SK-N-SH treated with all-trans-retinoic acid at 6 μM for 48 hours (cell line): Measurements from ENCODE around the gene SRPRB.

Experiments
- ARNTL ChIP-seq: fragments of 450-650 bp; formaldehyde crosslinking; IDR thresholded peaks from 2 replicates; pipeline ENCODE4 v1.5.0; 2020; ENCODE audit warnings: low read depth, mild to moderate bottlenecking, moderate library complexity, borderline replicate concordance
- GLIS3 ChIP-seq: fragments of 250-450 bp; sonication (Bioruptor Pico); IDR thresholded peaks from 2 replicates; pipeline ENCODE4 v1.5.0; 2020; ENCODE audit warnings: mild to moderate bottlenecking, moderate library complexity
- PPARA ChIP-seq: fragments of 250-450 bp; sonication (Bioruptor Pico); IDR thresholded peaks from 2 replicates; pipeline ENCODE4 v1.5.0; 2020; ENCODE audit warnings: mild to moderate bottlenecking, borderline replicate concordance
- TCF4 ChIP-seq: fragments of 250-450 bp; sonication (Bioruptor Pico); IDR thresholded peaks from 2 replicates; pipeline ENCODE4 v1.8.0; 2021; ENCODE audit warnings: mild to moderate bottlenecking, moderate library complexity, borderline replicate concordance
- ZNF70 ChIP-seq: fragments of 450-650 bp; formaldehyde crosslinking; IDR thresholded peaks from 2 replicates; pipeline ENCODE4 v1.5.0; 2020; ENCODE audit warnings: mild to moderate bottlenecking, moderate library complexity
- TF ChIP-seq, protein P1 (sequence below): fragments of 250-450 bp; sonication (Bioruptor Pico); IDR thresholded peaks from 2 replicates; pipeline ENCODE4 v1.5.0; 2020; ENCODE audit warnings: mild to moderate bottlenecking, moderate library complexity
- TF ChIP-seq, protein P2 (sequence below): fragments of 250-450 bp; sonication (Bioruptor Pico); IDR thresholded peaks from 2 replicates; pipeline ENCODE4 v1.8.0; 2020; ENCODE audit warnings: mild to moderate bottlenecking, moderate library complexity, borderline replicate concordance

- TF ChIP-seq GLIS3 (CRISPR knock-in tag) (no peak), TCF4 (no peak), PPARA (CRISPR knock-in tag) (no peak), ARNTL (CRISPR knock-in tag) (no peak), ZNF70 (CRISPR knock-in tag) (no peak)
- TF ChIP-seq, protein P1, sequence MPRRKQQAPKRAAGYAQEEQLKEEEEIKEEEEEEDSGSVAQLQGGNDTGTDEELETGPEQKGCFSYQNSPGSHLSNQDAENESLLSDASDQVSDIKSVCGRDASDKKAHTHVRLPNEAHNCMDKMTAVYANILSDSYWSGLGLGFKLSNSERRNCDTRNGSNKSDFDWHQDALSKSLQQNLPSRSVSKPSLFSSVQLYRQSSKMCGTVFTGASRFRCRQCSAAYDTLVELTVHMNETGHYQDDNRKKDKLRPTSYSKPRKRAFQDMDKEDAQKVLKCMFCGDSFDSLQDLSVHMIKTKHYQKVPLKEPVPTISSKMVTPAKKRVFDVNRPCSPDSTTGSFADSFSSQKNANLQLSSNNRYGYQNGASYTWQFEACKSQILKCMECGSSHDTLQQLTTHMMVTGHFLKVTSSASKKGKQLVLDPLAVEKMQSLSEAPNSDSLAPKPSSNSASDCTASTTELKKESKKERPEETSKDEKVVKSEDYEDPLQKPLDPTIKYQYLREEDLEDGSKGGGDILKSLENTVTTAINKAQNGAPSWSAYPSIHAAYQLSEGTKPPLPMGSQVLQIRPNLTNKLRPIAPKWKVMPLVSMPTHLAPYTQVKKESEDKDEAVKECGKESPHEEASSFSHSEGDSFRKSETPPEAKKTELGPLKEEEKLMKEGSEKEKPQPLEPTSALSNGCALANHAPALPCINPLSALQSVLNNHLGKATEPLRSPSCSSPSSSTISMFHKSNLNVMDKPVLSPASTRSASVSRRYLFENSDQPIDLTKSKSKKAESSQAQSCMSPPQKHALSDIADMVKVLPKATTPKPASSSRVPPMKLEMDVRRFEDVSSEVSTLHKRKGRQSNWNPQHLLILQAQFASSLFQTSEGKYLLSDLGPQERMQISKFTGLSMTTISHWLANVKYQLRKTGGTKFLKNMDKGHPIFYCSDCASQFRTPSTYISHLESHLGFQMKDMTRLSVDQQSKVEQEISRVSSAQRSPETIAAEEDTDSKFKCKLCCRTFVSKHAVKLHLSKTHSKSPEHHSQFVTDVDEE (CRISPR knock-in tag): no peak
- TF ChIP-seq, protein P2, sequence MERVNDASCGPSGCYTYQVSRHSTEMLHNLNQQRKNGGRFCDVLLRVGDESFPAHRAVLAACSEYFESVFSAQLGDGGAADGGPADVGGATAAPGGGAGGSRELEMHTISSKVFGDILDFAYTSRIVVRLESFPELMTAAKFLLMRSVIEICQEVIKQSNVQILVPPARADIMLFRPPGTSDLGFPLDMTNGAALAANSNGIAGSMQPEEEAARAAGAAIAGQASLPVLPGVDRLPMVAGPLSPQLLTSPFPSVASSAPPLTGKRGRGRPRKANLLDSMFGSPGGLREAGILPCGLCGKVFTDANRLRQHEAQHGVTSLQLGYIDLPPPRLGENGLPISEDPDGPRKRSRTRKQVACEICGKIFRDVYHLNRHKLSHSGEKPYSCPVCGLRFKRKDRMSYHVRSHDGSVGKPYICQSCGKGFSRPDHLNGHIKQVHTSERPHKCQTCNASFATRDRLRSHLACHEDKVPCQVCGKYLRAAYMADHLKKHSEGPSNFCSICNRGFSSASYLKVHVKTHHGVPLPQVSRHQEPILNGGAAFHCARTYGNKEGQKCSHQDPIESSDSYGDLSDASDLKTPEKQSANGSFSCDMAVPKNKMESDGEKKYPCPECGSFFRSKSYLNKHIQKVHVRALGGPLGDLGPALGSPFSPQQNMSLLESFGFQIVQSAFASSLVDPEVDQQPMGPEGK (CRISPR knock-in tag): no peak
Measured at GRCh38 chr3:133866141-133866540, 60.5 kb downstream of the SRPRB start.
